ENCODE results near the gene LUZP2.

DNA sequence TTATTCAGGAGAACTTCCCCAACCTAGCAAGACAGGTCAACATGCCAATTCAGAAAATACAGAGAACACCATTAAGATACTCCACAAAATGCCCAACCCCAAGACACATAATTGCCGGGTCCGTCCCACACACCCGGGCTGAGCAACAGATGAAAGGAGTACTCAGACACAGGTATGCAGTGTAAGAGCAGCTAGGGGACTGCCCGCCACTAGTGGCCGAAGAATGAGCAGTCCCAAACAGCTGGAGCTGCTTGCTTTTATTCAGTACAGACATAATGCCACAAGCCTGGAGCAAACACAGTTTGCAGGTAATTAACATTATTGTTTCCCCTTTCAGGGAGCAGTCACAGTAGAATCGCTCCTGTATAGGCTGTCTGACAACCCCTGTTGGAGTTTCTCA is 364.6 kb downstream of the LUZP2 start:
- TF ChIP-seq, protein P1, sequence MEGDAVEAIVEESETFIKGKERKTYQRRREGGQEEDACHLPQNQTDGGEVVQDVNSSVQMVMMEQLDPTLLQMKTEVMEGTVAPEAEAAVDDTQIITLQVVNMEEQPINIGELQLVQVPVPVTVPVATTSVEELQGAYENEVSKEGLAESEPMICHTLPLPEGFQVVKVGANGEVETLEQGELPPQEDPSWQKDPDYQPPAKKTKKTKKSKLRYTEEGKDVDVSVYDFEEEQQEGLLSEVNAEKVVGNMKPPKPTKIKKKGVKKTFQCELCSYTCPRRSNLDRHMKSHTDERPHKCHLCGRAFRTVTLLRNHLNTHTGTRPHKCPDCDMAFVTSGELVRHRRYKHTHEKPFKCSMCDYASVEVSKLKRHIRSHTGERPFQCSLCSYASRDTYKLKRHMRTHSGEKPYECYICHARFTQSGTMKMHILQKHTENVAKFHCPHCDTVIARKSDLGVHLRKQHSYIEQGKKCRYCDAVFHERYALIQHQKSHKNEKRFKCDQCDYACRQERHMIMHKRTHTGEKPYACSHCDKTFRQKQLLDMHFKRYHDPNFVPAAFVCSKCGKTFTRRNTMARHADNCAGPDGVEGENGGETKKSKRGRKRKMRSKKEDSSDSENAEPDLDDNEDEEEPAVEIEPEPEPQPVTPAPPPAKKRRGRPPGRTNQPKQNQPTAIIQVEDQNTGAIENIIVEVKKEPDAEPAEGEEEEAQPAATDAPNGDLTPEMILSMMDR (IDR thresholded peaks at IDR 0.05; ENCODE audit: low read depth, low read length, poor library complexity, severe bottlenecking): no peak
- no peak for TF ChIP-seq EZH2phosphoT487 (IDR thresholded peaks at IDR 0.05; ENCODE audit: borderline replicate concordance, low read length)

All from DOHH2 (cell line).